GM18502 (cell line): ENCODE data around the gene EIF3J.
A peak's percentile ranks its signal among the peaks of the same experiment; 100 is the strongest.
"Not testable (repeated sequence)": the region's sequence is repeated elsewhere in the genome, so short reads cannot be mapped to it uniquely, and the experiment has no call there.

Experiments
- ATAC-seq: cut with Tn5 transposase; IDR thresholded peaks from one replicate; pipeline ENCODE4 v1.9.1; 2021; ENCODE audit warnings: mild to moderate bottlenecking; ENCODE audit not compliant: unreplicated experiment, poor library complexity

Gene EIF3J

GRCh38 chr15:44536962-44537734 lies at the start of gene EIF3J:
TSS of gene EIF3J (plus strand) at chr15:44537147. CDS start at chr15:44537195, 48 bp downstream.
- peak; percentile 90 for ATAC-seq

- ATAC-seq, result no peak
Observed at GRCh38 chr15:44489464-44489863, 47.5 kb upstream of the EIF3J start.

- no peak for ATAC-seq
Observed at GRCh38 chr15:44490622-44491021, 46.3 kb upstream of the EIF3J start.

GRCh38 chr15:44492040-44492439 lies 44.9 kb upstream of the EIF3J start:
- ATAC-seq, result no peak

- no peak for ATAC-seq
Observed at GRCh38 chr15:44492672-44493071, 44.3 kb upstream of the EIF3J start.

- no peak for ATAC-seq
Observed at GRCh38 chr15:44495562-44495961, 41.4 kb upstream of the EIF3J start.

GRCh38 chr15:44500555-44500954 lies 36.4 kb upstream of the EIF3J start:
- ATAC-seq, result no peak

GRCh38 chr15:44501768-44502366 lies 35.1 kb upstream of the EIF3J start:
- ATAC-seq, result no peak

- ATAC-seq, result no peak
Observed at GRCh38 chr15:44516436-44516835, 20.5 kb upstream of the EIF3J start.

GRCh38 chr15:44519537-44519936 lies 17.4 kb upstream of the EIF3J start:
- no peak for ATAC-seq

- no peak for ATAC-seq
Observed at GRCh38 chr15:44525018-44525417, 11.9 kb upstream of the EIF3J start.

GRCh38 chr15:44527241-44527640 lies 9.7 kb upstream of the EIF3J start:
- no peak for ATAC-seq

- no peak for ATAC-seq
Observed at GRCh38 chr15:44529864-44530604, 6.9 kb upstream of the EIF3J start.

- ATAC-seq, result no peak
Observed at GRCh38 chr15:44530653-44531052, 6.3 kb upstream of the EIF3J start.

- not testable (repeated sequence) for ATAC-seq
Observed at GRCh38 chr15:44532275-44532674, 4.7 kb upstream of the EIF3J start.

- ATAC-seq, result no peak
Observed at GRCh38 chr15:44532689-44533088, 4.3 kb upstream of the EIF3J start.

- no peak for ATAC-seq
Observed at GRCh38 chr15:44535092-44535491, 1.9 kb upstream of the EIF3J start.

- peak; percentile 10 for ATAC-seq
Observed at GRCh38 chr15:44535523-44536301, 1.2 kb upstream of the EIF3J start.

GRCh38 chr15:44536302-44536961 lies 515 bp upstream of the EIF3J start:
- peak; percentile 57 for ATAC-seq

GRCh38 chr15:44537735-44538240 lies 841 bp downstream of the EIF3J start:
- ATAC-seq, result no peak
